ENCODE data around the gene ODAPH.

DNA sequence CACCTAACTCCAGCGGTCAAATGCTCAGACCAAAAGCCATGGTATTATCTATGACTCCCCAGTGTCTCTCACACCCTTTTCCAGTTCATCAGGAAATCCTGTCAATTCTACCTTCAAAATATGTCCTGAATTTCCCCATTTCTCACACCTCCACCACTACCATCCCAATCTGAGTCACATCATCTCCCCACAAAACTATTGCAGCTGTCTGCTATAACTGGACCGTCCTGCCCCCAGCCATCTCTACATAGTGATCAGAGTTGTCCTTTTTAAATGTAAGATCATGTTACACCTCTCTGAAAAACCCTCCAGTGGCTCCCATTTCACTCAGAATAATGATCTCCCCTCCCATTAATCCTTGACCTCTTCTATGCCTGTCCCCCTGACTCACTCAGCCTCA is 6.8 kb upstream of the ODAPH start:
- TF ChIP-seq POLR2AphosphoS5 (IDR thresholded peaks at IDR 0.05; ENCODE audit: low read depth, low read length): no peak
- no peak for TF ChIP-seq POLR2A (IDR thresholded peaks at IDR 0.05; ENCODE audit: low read depth, low read length)
- TF ChIP-seq SPI1 (IDR thresholded peaks at IDR 0.05; ENCODE audit: low read depth, low read length): no peak
- TF ChIP-seq TAF1 (IDR thresholded peaks at IDR 0.05; ENCODE audit: low read depth, low read length): no peak
- TF ChIP-seq PAX5 (IDR thresholded peaks at IDR 0.05; ENCODE audit: insufficient read depth, low read length, severe bottlenecking): no peak

Measured in GM12891 (cell line).